BLaER1 (cell line): ENCODE measurements around the gene PNMA8B.
A peak's percentile ranks its signal among the peaks of the same experiment; 100 is the strongest.

Experiments used
- H3K27ac ChIP-seq: shearing (Covaris generic); formaldehyde crosslinking; 2 replicates; pipeline ENCODE4 v1.8.1; 2022
- H3K27me3 ChIP-seq: shearing (Covaris generic); formaldehyde crosslinking; 2 replicates; pipeline ENCODE4 v1.8.1; 2022
- H3K36me3 ChIP-seq: shearing (Covaris generic); formaldehyde crosslinking; 2 replicates; pipeline ENCODE4 v1.8.1; 2022
- H3K4me1 ChIP-seq: shearing (Covaris generic); formaldehyde crosslinking; 2 replicates; pipeline ENCODE4 v1.8.1; 2022
- H3K4me2 ChIP-seq: shearing (Covaris generic); formaldehyde crosslinking; 2 replicates; pipeline ENCODE4 v1.8.1; 2022
- H3K4me3 ChIP-seq: shearing (Covaris generic); formaldehyde crosslinking; 2 replicates; pipeline ENCODE4 v1.8.1; 2022
- H3K9ac ChIP-seq: shearing (Covaris generic); formaldehyde crosslinking; 2 replicates; pipeline ENCODE4 v1.8.1; 2022
- H3K9me3 ChIP-seq: shearing (Covaris generic); formaldehyde crosslinking; 2 replicates; pipeline ENCODE4 v1.8.1; 2022
- H4K20me1 ChIP-seq: shearing (Covaris generic); formaldehyde crosslinking; 2 replicates; pipeline ENCODE4 v1.8.1; 2022
- Cebpa-rat ChIP-seq: shearing (Covaris generic); IDR thresholded peaks from 2 replicates; pipeline ENCODE4 v1.8.1; 2022

PNMA8B gene

GRCh38 chr19:46447006-46447405 lies 48.7 kb downstream of the PNMA8B start:
- H3K36me3 ChIP-seq: no peaks in the 10 kb centered on the region
- 0 out of 2 replicates have a peak overlapping the region, but pooled peaks have one; percentile 27 for H3K4me2 ChIP-seq
- no peak overlapping the region for H3K9ac ChIP-seq
- H3K27ac ChIP-seq: no peak overlapping the region
- H3K4me1 ChIP-seq: peaks cover 10% of the 10 kb centered on the region
- no peaks in the 10 kb centered on the region for H3K27me3 ChIP-seq
- no peak for TF ChIP-seq Cebpa-rat
- no peaks in the 10 kb centered on the region for H4K20me1 ChIP-seq
- H3K9me3 ChIP-seq: peaks cover 17% of the 10 kb centered on the region
- H3K4me3 ChIP-seq: no peak overlapping the region

DNA sequence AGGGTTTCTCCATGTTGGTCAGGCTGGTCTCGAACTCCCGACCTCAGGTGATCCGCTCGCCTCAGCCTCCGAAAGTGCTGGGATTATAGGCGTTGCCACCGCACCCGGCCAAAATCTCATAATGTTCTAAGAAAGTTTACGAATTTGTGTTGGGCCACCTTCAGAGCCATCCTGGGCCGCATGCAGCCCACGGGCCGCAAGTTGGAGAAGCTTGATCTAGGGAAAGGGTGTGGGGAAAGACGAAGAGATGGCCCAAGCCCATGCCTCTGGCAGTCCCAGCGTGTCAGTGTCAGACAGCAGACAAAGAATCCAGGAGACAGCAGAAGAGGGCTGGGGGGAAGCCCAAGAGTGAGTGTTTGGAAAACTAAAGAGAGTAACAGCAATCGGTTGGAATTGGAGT lies 49.6 kb downstream of the PNMA8B start:
- no peak for TF ChIP-seq Cebpa-rat
- H3K4me1 ChIP-seq: peaks cover 10% of the 10 kb centered on the region
- H3K36me3 ChIP-seq: no peaks in the 10 kb centered on the region
- H3K9me3 ChIP-seq: peaks cover 17% of the 10 kb centered on the region
- H4K20me1 ChIP-seq: no peaks in the 10 kb centered on the region
- H3K4me2 ChIP-seq: no peak overlapping the region
- no peak overlapping the region for H3K27ac ChIP-seq
- H3K27me3 ChIP-seq: no peaks in the 10 kb centered on the region
- no peak overlapping the region for H3K9ac ChIP-seq
- H3K4me3 ChIP-seq: no peak overlapping the region

GRCh38 chr19:46442808-46443450 lies 52.7 kb downstream of the PNMA8B start:
- Histone ChIP-seq H4K20me1 (no peaks in the 10 kb centered on the region), H3K9ac (no peak overlapping the region), H3K27ac (no peak overlapping the region), H3K36me3 (no peaks in the 10 kb centered on the region), H3K4me1 (peaks cover 8% of the 10 kb centered on the region), H3K27me3 (no peaks in the 10 kb centered on the region), H3K4me2 (no peak overlapping the region), H3K4me3 (no peak overlapping the region), H3K9me3 (no peaks in the 10 kb centered on the region)
- TF ChIP-seq Cebpa-rat: no peak

GRCh38 chr19:46441866-46442265 lies 53.8 kb downstream of the PNMA8B start:
- H3K36me3 ChIP-seq: no peaks in the 10 kb centered on the region
- no peaks in the 10 kb centered on the region for H4K20me1 ChIP-seq
- TF ChIP-seq Cebpa-rat: no peak
- no peaks in the 10 kb centered on the region for H3K4me1 ChIP-seq
- no peak overlapping the region for H3K9ac ChIP-seq
- H3K27me3 ChIP-seq: no peaks in the 10 kb centered on the region
- no peak overlapping the region for H3K4me3 ChIP-seq
- no peak overlapping the region for H3K27ac ChIP-seq
- no peaks in the 10 kb centered on the region for H3K9me3 ChIP-seq
- no peak overlapping the region for H3K4me2 ChIP-seq
